COR-L47 (cell line): ENCODE results near the gene CYSRT1.
"Not testable (repeated sequence)": the region's sequence is repeated elsewhere in the genome, so short reads cannot be mapped to it uniquely, and the experiment has no call there.

ENCODE experiments used
- DNase-seq: peaks from one replicate; lab custom pipeline; 2025; lab: John Stamatoyannopoulos, UW

CYSRT1 gene

DNA sequence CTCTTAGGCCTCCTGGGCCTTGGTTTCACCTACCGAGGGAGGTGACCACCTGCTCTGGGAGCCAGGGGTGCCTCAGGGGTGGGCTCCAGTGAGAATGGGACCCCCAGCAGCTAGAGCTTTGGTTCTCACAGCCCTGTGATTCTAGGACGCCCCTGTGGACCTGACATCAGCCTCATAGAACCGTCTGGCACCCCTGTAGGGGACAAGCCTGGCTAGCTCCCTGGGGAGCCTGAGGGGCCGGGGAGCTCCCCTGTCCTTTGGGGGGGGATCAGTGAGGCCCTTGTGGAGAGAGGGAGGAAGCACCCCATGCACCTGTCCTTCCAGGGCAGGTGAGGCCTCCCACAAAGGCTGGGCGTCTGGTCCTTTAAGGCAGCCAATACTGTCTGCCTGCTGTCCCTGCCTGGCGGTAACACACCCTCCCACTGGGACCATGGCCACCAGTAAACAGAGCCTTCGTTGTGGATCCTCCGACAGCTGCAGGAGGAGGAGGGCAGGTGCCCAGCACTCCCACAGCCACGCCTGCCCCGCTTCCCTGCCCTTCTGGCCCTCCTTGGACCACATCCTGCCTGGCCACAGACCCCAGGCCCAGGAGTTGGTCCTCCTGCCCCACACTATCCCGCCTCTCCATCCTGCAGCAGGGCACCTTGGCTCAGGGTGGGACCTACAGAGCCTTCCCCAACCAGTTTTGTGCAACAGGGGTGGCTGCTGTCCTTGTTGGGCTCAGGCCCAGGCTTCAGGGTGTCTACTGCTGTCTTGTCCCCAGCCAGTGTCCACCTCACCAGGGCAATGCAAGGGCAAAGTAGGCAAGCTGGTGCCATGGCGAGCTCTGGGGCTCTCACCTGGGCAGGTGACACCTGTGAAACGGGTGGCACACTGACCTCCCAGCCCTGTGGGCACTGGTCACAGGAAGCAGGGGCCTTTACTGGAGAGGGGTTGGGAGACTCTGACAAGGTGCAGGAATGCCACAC is 13.1 kb downstream of the CYSRT1 start:
- DNase-seq: peak; percentile 86

DNA sequence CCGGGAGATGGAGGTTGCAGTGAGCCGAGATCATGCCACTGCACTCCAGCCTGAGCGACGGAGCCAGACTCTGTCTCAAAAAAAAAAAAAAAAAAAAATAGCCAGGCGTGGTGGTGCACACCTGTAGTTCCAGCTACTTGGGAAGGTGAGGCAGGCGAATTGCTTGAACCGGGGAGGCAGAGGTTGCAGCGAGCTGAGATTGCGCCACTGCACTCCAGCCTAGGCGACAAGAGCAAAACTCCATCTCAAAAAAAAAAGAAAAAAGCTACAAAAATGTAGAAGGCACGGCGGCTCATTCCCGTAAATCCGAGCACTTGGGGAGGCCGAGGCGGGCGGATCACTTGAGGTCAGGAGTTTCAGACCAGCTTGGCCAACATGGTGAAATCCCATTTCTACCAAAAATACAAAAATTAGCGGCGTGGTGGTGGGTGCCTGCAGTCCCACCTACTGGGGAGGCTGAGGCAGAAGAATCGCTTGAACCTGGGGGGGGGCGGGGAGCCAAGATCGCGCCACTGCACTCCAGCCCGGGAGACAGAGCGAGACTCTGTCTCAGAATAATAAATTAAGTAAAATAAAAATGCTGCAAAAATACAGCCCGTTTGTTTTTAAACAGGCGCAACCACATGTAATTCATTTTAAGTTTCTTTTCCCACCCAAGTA is 14.7 kb downstream of the CYSRT1 start:
- not testable (repeated sequence) for DNase-seq

DNA sequence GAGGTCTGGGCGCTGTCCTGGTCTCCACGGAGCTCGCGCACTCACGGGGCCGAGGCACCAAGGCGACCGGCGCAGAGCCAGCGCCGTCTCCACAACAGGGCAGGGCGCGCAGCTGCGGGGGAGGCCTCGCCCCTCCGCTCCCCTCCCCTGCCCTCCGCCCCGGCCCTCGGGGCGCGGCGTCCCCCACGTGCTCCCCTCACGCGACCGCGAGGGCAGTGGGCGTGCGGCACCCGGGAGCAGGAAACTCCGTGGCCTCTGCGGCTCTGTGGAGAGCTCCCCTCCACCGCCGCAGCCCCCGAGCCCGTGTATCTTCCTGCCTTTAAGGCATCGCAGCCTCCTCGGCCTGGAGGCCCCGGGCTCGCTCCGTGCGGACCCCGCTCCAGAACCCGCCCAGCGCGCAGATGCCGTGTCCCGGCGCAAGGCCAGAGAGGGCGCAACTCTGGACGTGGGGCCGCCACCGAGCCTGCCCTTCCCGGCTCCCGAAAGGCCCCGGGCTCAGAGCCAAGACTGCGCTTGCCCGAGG is 15.4 kb downstream of the CYSRT1 start:
- DNase-seq: peak; percentile 75

DNA sequence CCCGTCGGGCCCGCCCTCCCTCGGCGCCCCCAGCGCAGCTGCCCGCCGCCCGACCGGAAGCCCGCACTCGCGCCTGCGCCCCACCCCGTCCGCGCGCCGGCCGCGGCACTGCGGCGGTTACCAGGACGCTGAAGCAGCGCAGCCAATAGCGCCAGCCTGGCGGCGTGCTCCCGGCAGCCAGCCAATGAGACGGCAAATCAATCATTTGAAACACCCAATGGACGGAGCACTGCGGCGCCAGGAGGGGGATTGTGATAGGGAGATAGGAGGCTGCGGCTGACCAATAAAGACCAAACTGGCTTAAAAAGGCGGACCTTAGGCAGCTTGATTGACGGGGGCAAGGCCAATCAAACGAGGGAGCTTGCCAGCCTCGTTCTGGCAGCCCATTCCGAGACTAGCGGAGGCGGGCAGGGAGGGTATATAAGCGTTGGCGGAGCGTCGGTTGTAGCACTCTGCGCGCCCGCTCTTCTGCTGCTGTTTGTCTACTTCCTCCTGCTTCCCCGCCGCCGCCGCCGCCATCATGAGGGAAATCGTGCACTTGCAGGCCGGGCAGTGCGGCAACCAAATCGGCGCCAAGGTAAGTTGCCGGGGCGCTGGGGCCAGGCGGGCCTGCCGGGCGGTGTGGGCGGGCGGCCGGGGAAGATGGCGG is 16.0 kb downstream of the CYSRT1 start, which contains the start of gene TUBB4B:
TSS of gene TUBB4B (plus strand) at position 447 of the 649 bp plus-strand sequence. CDS start at position 521, 74 bp downstream.
- DNase-seq: peak; percentile 99

DNA sequence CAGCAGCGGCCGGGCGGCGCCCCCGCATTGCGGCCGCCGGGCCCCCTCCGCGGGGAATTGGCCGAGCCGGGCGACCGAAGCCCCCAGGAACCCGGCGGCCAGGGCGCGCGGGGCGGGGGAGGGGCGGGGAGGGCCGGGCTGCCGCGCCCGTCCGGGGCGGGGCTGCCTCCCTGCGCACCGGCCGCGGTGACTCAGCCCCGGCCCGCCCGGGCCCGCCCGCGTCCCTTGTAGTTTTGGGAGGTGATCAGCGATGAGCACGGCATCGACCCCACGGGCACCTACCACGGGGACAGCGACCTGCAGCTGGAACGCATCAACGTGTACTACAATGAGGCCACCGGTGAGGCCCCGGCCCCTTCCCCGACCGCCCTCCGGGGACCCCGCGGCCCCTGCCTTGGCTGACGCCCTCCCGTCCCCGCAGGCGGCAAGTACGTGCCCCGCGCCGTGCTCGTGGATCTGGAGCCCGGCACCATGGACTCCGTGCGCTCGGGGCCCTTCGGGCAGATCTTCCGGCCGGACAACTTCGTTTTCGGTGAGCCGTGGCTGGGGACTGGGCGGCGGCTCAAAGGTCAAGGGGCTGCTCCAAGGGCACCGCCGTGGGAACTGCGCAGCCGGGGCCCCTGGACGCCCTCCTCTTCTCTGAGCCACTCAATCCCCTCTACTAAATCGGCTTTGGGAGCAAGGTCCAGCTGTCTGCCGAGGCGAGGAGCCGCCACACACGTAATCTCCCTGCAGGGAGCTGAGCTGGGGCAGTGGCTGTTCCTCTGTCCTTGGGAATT is 16.7 kb downstream of the CYSRT1 start:
- DNase-seq: no peak

DNA sequence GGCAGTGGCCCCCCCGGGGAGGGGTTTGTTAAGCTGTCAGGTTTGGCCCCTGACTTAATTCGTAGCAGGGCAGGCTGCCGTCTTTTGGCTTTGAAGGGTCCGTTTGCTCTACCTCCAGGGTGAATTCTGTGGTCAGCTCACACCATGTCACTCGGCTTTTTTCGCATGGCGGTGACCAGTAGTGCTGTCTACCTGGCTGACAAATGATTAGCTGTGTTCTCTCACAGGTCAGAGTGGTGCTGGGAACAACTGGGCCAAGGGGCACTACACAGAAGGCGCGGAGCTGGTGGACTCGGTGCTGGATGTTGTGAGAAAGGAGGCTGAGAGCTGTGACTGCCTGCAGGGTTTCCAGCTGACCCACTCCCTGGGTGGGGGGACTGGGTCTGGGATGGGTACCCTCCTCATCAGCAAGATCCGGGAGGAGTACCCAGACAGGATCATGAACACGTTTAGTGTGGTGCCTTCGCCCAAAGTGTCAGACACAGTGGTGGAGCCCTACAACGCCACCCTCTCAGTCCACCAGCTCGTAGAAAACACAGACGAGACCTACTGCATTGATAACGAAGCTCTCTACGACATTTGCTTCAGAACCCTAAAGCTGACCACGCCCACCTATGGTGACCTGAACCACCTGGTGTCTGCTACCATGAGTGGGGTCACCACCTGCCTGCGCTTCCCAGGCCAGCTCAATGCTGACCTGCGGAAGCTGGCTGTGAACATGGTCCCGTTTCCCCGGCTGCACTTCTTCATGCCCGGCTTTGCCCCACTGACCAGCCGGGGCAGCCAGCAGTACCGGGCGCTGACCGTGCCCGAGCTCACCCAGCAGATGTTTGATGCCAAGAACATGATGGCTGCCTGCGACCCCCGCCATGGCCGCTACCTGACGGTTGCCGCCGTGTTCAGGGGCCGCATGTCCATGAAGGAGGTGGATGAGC is 17.6 kb downstream of the CYSRT1 start:
- no peak for DNase-seq

DNA sequence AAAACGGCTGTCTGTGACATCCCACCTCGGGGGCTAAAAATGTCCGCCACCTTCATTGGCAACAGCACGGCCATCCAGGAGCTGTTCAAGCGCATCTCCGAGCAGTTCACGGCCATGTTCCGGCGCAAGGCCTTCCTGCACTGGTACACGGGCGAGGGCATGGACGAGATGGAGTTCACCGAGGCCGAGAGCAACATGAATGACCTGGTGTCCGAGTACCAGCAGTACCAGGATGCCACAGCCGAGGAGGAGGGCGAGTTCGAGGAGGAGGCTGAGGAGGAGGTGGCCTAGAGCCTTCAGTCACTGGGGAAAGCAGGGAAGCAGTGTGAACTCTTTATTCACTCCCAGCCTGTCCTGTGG is 18.3 kb downstream of the CYSRT1 start:
- DNase-seq: not testable (repeated sequence)

DNA sequence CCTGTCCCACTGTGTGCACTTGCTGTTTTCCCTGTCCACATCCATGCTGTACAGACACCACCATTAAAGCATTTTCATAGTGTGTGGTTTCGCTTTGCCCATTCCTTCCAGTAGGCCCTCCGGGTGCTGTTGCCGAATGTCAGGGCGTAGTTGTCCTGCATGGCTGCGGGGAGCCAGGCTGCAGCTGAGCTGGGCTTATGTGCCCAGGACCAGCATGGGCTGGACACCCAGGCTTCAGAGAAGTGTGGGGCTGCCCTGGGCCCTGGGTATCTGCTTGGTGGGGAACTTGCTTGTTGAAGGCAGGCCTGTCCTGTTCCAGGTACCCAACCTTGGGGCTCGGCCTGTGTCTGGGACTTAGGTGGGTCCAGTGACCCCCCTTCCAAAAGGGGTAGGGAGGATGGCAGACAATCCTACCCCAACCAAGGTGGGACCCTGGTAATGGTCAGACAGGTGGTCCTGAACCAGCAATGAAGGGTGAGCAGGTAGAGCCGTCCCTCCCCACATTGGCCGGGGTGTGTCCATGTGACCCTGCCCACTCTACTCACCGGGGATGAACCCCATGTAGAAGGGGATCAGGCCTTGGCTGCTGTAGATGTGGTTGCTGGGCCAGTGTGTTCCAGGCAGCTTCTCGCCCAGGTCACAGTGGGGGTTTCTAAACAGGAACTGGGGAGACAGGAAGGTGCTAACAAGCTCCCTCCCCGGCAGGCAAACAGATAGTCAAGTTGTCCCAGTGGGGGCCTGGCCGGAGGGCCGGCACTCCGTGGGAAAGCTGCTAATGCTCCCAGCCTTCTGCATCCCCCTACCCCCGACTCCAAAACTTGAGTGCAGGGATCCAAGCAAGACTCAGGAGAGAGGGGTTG is 18.9 kb downstream of the CYSRT1 start:
- DNase-seq: no peak

DNA sequence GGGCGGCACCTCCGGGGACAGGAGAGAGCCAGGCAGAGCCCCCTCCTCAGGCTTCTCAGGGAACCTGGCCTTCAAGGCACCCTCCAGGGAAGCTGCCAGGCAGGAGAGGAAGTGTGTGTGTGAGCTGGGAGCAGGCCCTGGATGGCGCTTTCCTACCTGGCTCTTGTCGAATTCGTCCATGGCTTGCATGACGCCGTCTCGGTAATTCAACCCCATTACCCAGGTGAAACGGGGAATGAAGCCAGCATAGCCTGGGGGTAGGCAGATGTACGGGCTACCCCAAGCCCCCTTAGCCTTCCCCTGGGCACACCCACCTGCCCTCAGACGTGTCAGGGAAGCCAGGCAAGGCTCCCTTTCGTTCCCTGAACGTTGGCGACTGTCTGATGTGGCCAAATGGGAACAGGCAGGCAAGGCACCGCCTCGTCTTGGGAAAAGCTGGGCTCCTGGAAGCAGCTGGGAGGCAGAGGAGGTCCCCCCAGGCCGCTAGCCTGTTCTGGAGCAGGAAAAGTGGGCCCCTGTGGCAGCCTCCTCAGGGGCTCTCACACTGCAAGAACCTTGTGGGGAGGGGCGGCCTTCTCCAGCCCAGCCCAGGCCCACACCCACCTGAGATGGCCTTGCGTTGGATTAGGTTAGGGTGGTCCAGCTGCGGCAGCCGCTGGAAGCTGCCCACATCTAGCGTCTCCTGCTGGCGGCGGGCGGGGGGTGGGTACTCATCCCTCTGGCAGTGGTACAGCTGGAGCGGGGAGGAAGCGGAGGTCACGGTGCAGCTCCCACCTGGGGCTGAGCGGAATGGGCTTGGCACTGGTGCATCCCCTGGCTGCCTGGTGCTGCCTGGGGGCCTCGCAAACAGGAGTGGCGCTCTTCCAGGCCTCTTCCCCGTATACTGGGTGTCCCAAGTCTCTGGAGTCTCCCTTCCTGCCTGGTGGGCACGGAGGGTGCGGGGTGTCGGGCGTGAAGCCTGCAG is 19.8 kb downstream of the CYSRT1 start:
- DNase-seq: peak; percentile 64

DNA sequence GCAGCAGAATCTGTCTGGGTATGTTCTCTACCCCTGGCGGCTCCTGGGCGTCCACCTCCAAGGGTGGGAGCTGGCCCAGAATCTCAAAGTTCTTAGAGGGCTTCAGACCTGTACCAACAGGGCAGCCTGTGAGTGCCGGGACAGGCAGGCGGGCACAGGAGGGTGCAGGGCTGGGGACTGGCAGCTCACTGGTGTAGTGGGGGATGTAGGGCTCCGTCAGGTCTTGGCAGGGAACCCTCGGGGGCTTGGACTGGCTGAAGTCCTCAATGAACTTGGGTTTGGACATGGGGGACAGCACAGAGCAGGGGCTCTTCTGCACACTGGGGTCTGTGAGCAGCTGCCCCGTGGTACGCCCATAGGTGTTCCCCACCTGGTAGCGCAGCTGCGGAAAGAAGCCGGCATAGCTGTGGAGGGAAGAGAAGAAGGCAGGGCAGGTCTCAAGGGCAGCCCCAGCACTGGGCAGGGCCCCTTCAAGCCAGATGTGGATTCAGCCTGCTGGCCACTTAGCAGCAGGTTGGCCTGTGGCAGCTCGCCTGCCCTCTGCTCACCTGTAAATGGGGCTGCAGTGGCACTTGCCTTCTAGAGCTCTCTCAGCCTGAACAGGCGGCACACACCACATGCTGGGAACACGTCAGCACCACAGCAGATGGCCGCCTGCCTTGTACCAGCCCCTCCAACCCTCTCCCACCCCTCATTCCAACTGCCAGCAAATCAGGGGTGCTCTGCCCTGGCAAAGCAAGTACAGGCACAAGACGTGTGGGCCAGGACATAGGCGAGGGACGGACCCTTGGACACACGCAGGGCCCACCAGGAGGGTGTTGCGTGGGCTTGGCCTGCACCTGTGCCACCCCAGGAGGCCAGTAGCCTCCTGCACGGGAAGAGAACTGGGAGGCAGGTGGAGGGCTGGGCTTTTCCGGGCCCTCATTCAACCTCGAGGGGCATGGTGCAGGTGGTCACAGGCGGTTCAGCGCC is 20.8 kb downstream of the CYSRT1 start:
- DNase-seq: no peak

DNA sequence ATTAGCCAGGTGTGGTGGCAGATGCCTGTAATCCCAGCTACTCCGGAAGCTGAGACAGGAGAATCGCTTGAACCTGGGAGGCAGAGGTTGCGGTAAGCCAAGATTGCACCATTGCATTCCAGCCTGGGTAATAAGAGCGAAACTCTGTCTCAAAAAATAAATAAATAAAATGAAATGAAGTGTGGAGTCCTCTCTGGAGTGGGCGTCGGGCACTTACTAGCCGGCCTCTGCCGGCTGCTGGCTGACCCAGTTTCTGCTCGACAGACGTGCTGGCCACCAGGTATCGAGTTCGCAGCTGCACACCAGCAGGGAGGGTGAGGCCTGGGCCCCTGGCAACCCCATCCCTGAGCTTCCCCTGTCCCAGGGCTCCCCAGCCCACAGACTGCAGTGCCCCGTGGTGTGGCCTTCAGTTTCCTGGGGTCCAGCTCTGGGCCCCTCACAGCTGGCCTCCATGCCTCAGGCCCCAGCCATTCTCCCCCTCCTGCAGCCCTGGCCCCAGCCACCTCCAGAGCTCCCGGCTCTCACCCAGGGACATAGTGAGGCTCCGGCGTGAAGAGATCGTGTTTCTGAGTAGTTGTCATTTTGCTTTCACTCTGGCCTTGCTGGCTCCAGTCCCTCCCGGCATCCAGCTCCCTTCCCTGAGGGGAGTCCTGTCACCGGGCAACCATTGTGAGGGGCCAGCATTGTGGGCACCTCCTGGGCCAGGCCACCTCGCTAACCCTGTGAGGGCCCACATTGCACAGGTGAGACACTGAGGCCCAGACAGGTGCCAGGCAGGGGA is 22.4 kb downstream of the CYSRT1 start:
- DNase-seq: no peak

DNA sequence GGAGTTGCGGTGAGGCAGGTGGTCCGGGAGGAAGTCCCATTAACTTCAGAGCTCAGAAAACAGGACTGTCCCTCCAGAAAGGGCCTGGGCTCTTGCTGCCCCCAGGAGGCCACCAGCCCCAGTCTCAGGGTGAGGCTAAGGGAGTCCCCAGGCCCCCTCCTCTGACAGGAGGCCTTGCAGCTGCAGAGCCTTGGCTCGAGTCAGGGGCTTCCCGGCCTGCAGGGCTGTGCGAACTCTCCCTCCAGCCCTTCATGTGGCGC is 22.9 kb downstream of the CYSRT1 start:
- no peak for DNase-seq

DNA sequence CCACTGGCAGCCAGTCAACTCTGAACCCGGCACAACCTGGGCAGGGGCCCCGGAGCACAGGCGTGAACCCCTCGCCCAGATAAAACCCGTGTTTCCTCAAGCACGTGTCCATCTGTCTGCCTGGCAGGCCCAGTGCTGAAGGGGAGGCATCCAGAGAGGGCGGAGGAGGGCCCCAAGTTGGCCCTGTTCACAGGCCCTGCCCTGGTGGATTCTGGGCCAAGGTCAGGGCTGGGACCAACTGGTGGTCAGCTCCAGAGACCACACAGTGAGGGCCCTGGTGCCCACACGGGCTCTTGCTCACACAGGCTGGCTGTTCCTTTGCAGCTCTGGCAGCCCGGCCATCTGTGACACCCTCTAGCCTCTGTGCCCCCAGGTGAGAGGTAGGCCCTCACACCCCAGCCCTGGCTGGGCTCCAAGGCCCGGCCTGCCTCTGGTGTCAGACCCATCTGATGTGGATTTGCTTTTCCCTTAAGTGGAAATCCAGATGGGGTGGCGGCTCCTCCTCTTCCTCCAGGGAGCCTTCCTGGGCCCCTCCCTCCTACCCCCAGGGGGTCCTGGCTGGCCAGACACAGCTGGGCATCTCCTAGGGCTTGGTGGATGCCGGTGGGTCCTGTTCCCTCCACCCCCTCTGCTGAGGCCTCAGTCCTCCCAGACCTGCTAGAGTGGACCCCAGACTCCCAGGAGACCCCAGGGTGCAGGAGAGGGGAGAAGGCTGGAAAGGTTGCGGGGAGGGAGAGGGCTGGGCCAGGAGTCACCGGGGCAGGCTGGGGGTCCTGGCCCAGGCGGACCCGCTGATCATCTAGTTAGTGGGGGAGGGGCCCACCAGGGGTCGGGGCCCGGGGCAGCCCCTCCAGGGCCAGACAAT is 25.6 kb downstream of the CYSRT1 start:
- DNase-seq: no peak

DNA sequence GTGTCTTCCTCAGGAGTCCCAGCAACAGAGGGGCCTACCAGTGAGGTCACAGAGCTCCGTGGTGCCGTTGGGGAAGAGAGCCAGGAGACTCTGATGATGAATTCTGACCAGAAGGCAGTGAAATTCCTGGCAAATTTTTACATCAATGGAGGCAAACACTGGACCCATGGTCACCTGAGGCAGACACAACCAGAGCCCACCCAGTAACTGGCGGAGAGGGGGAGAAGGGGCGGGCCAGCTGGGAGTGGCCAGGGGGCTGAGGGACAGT is 26.2 kb downstream of the CYSRT1 start, which contains the start of gene STPG3:
TSS of gene STPG3 (plus strand) at position 93 of the 268 bp plus-strand sequence. CDS start at position 94, 1 bp downstream.
- no peak for DNase-seq

DNA sequence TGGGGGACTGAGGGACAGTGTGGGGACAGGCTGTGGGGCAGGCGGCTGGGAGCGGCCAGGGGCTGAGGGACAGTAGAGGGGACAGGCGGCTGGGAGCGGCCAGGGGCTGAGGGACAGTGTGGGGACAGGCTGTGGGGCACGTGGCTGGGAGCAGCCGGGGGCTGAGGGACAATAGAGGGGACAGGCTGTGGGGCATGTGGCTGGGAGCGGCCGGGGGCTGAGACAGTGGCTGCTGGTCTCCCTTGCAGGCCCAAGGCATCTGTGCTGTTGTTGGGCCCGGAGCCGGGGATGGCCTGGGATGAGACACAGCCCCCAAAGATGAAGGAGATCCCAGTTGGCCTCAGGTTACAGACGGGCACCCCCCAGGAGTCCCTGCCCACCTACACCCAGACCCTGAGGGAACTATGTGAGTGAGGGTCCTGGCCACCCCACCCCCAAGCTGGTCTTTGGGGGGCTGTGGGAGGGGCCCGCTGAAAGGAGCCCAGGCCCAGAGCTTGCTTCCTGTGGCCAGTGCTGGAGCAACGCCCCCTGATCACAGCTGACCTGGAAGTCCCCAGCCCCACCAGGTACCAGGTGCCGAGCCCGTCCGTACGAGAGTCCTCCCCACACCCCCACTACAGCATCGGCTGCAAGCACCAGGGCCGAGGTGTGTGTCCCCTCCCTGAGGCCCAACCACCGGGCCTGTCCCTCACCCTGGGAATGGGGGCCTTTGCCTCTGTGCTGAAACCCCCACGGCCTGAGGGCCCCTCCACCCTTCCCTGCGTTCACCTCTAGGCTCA is 26.7 kb downstream of the CYSRT1 start:
- DNase-seq: no peak
